GM12878 (cell line): ENCODE measurements around the gene LTBP4. TPM values are rescaled to one million over a fixed set of nuclear protein-coding genes. Genes with fewer than 3 reads are reported as not detected.

Source experiments
- ATAC-seq: fragments of 200-7000 bp; cut with Tn5 transposase; 3 replicates; pipeline ENCODE4 v1.9.1; 2020; ENCODE audit warnings: mild to moderate bottlenecking, moderate library complexity
- BruUV-seq: library from RNA; stranded (reverse); fragments of 400-500 nt; replicated peaks from 2 replicates; lab custom pipeline; 2021; lab: Mats Ljungman, UMichigan
- CTCF ChIA-PET: fragments of 300-600 bp; sonication (Branson Sonifier 250); formaldehyde crosslinking; extraction: SDS; loops from one replicate; lab custom pipeline; 2021; ENCODE audit warnings: inconsistent platforms; lab: Yijun Ruan, JAX
- POLR2A ChIA-PET: fragments of 350-600 bp; formaldehyde crosslinking; extraction: SDS; loops from one replicate; lab custom pipeline; 2021; ENCODE audit warnings: inconsistent platforms; lab: Charles Lee
- RAD21 ChIA-PET: fragments of 300-600 bp; sonication (Branson Sonifier 250); formaldehyde crosslinking; loops from one replicate; lab custom pipeline; 2023; ENCODE audit warnings: antibody characterized with exemption; ENCODE audit not compliant: unreplicated experiment; lab: Charles Lee
- SMC1A ChIA-PET: fragments of 300-600 bp; sonication (Branson Sonifier 250); formaldehyde crosslinking; loops from one replicate; lab custom pipeline; 2023; ENCODE audit not compliant: unreplicated experiment, uncharacterized antibody; lab: Charles Lee
- DNase-seq: peaks from one replicate; pipeline ENCODE4 v3.0.0-alpha.2; 2011; ENCODE audit warnings: low read depth, low spot score
- FAIRE-seq: peaks from 3 replicates; lab custom pipeline; 2011; peaks lifted over from hg19 to GRCh38; lab: Jason Lieb, UNC
- H2AFZ ChIP-seq: 2 replicates; pipeline ENCODE4 v1.6.0; 2011; ENCODE audit warnings: low read depth, low read length, control low read depth; ENCODE audit not compliant: control insufficient read depth
- H3K27ac ChIP-seq: 2 replicates; pipeline ENCODE4 v1.5.1; 2011; ENCODE audit warnings: control low read depth; ENCODE audit not compliant: control insufficient read depth, insufficient read depth
- H3K27me3 ChIP-seq, 2 experiments: replicated peaks in 1 of 2; 2 replicates each; pipeline versions ENCODE4 v1.6.0 to v1.6.1; 2011; ENCODE audit warnings: low read length in 1 of 2; ENCODE audit not compliant: control insufficient read depth in 2 of 2, insufficient read depth in 2 of 2
- H3K36me3 ChIP-seq, 2 experiments: 2 replicates each; pipeline ENCODE4 v1.5.1; 2011; ENCODE audit warnings: low read length in 1 of 2; ENCODE audit not compliant: control insufficient read depth in 2 of 2, insufficient read depth in 2 of 2
- H3K4me1 ChIP-seq: 2 replicates; pipeline ENCODE4 v1.6.1; 2011; ENCODE audit warnings: mild to moderate bottlenecking, low read length, moderate library complexity, mixed read lengths; ENCODE audit not compliant: control insufficient read depth, insufficient read depth
- H3K4me2 ChIP-seq: 2 replicates; pipeline ENCODE4 v1.6.0; 2011; ENCODE audit warnings: control low read depth; ENCODE audit not compliant: control insufficient read depth, insufficient read depth
- H3K4me3 ChIP-seq: fragments of 200-600 bp; sonication (generic); 2 replicates; pipeline ENCODE4 v1.5.1; 2016
- H3K79me2 ChIP-seq: 2 replicates; pipeline ENCODE4 v1.6.0; 2011; ENCODE audit warnings: low read length; ENCODE audit not compliant: control insufficient read depth, insufficient read depth
- H3K9ac ChIP-seq: 2 replicates; pipeline ENCODE4 v1.8.0; 2011; ENCODE audit warnings: low read length, control low read depth, mixed read lengths; ENCODE audit not compliant: control insufficient read depth, insufficient read depth
- H3K9me3 ChIP-seq: replicated peaks from 3 replicates; pipeline ENCODE4 v1.5.1; 2011; ENCODE audit warnings: mild to moderate bottlenecking, low read length; ENCODE audit not compliant: control insufficient read depth, insufficient read depth
- H4K20me1 ChIP-seq: 2 replicates; pipeline ENCODE4 v1.6.0; 2011; ENCODE audit not compliant: control insufficient read depth, insufficient read depth
- BCL11A ChIP-seq: IDR thresholded peaks from 2 replicates; pipeline ENCODE4 v1.6.1; 2011; ENCODE audit warnings: low read depth, low read length
- CREM ChIP-seq: IDR thresholded peaks from 2 replicates; pipeline ENCODE4 v1.6.1; 2014; ENCODE audit warnings: antibody characterized with exemption, low read depth
- EP300 ChIP-seq, 2 experiments: fragments of 150-350 bp in 1 of 2; IDR thresholded peaks; 2 replicates each; pipeline ENCODE4 v1.6.1; 2011 to 2012; ENCODE audit warnings: low read depth in 2 of 2, low read length in 2 of 2, borderline replicate concordance in 1 of 2, improper control_type of control experiment in 1 of 2, inconsistent platforms in 1 of 2; ENCODE audit not compliant: control insufficient read depth in 1 of 2
- HDAC6 ChIP-seq: fragments of 200-600 bp; sonication (generic); IDR thresholded peaks from one replicate; pipeline ENCODE4 v1.8.0; 2017; ENCODE audit warnings: antibody characterized with exemption; ENCODE audit not compliant: unreplicated experiment
- PAX8 ChIP-seq: fragments of 450-650 bp; IDR thresholded peaks from 2 replicates; pipeline ENCODE4 v1.6.1; 2017; ENCODE audit warnings: mild to moderate bottlenecking, moderate library complexity
- STAT1 ChIP-seq: fragments of 450-650 bp; conservative IDR thresholded peaks from 2 replicates; pipeline ENCODE4 v1.6.1; 2014; ENCODE audit warnings: antibody characterized with exemption, mild to moderate bottlenecking
- TARDBP ChIP-seq: IDR thresholded peaks from 2 replicates; pipeline ENCODE4 v1.6.1; 2016; ENCODE audit warnings: borderline replicate concordance
- TCF12 ChIP-seq: IDR thresholded peaks from 2 replicates; pipeline ENCODE4 v1.6.1; 2011; ENCODE audit warnings: low read depth, mild to moderate bottlenecking, low read length
- ZNF207 ChIP-seq: fragments of 450-650 bp; IDR thresholded peaks from 2 replicates; pipeline ENCODE4 v1.6.1; 2014; ENCODE audit warnings: antibody characterized with exemption, mild to moderate bottlenecking, borderline replicate concordance
- WGBS: methylation state at CpG from one replicate; pipeline ENCODE4 v1.1.6; 2016; ENCODE audit warnings: low lambda C conversion rate; ENCODE audit not compliant: insufficient replicate concordance, insufficient coverage; ENCODE audit errors: missing lambda C conversion rate; 5-methylcytosine and 5-hydroxymethylcytosine counted together
- in situ Hi-C: fragments of 300-500 bp; cut with MboI; formaldehyde crosslinking; loops from 9 replicates; pipeline ENCODE4 v1.14.3; 2018; ENCODE audit warnings: mixed read lengths
- intact Hi-C: fragments of 100-400 bp; cut with micrococcal nuclease; formaldehyde crosslinking; loops from one replicate; pipeline ENCODE4 v1.14.2; 2022; ENCODE audit not compliant: unreplicated experiment
- polyA plus RNA-seq, 11 experiments: library from polyadenylated mRNA; depleted of rRNA in 4 of 11; unstranded in 6 of 11; stranded (reverse) in 5 of 11; fragments of >200 nt; fragmentation: Nextera tagmentation in 4 of 11; fragmentation: Illumina TruSeq in 1 of 11; extraction: Ambion mirVana in 4 of 11; extraction: Trizol in 1 of 11; gene quantifications; 1 replicate in 1 of 11; 2 replicates in 10 of 11; pipeline versions ENCODE4 v1.2.1 to v1.2.3, GENCODE V29; 2011 to 2016; ENCODE audit warnings: inconsistent platforms in 2 of 11, missing spikeins in 2 of 11, low read depth in 1 of 11
- total RNA-seq, 4 experiments: library from RNA; depleted of rRNA in 3 of 4; stranded (reverse); fragments of >200 nt in 3 of 4; fragmentation: Illumina TruSeq in 1 of 4; extraction: Trizol in 1 of 4; gene quantifications; 2 replicates each; pipeline versions ENCODE4 v1.2.1 to v1.2.3, GENCODE V29; 2013 to 2021
- TF ChIP-seq, protein P1 (sequence below): IDR thresholded peaks from 2 replicates; pipeline ENCODE4 v1.6.1; 2011; ENCODE audit warnings: borderline replicate concordance, low read depth, mild to moderate bottlenecking, moderate library complexity, low read length; ENCODE audit not compliant: insufficient read depth, poor library complexity, severe bottlenecking
- TF ChIP-seq, protein P2 (sequence below): fragments of 450-650 bp; formaldehyde crosslinking; IDR thresholded peaks from 2 replicates; pipeline ENCODE4 v1.4.0; 2022; ENCODE audit warnings: mild to moderate bottlenecking, moderate library complexity

The LTBP4 gene
- total and polyA plus RNA-seq, 10 of the 15 experiments (the other 5 are each of a cell fraction or from before 2014, with no cell fraction given): 0.09 to 34.6 (median 8.5) TPM; not detected in 1

GRCh38 chr19:40555978-40556689, 45.0 kb upstream of the LTBP4 start:
- no TSS peak for BruUV-seq
- SMC1A ChIA-PET: no interaction called here
- Histone ChIP-seq H3K9ac (no peak overlapping the region), H4K20me1 (no peaks in the 10 kb centered on the region), H3K4me2 (no peak overlapping the region), H3K27ac (no peak overlapping the region), H3K79me2 (no peaks in the 10 kb centered on the region), H2AFZ (no peak overlapping the region), H3K9me3 (no peaks in the 10 kb centered on the region), H3K4me3 (no peak overlapping the region), H3K27me3 (peaks cover 3 to 5% of the 10 kb centered on the region in 2 experiments; a peak in 2 of 4 replicates), H3K36me3 (no peaks in the 10 kb centered on the region), H3K4me1 (no peaks in the 10 kb centered on the region)
- no peak for ATAC-seq
- POLR2A ChIA-PET: interaction anchor here (0.7 kb wide), 1 partner anchor 81 kb away, joined by 4 read pairs; no protein-coding TSS in a partner anchor
- TF ChIP-seq TCF12: no peak
- no peak for FAIRE-seq
- intact Hi-C loops (no loop called here), in situ Hi-C loops (no loop called here)
- RAD21 ChIA-PET: interaction anchor here (0.6 kb wide), 1 partner anchor 251 kb away, joined by 3 read pairs; no protein-coding TSS in a partner anchor
- CTCF ChIA-PET: interaction anchor here (0.8 to 2.0 kb wide), 4 partner anchors 15 to 251 kb away, joined by 3 to 6 read pairs (median 4); no protein-coding TSS in a partner anchor
- no peak for DNase-seq
- 48% methylated on average over 17 of the region's 17 CpGs for WGBS

- no peaks in the 10 kb centered on the region for H3K36me3 ChIP-seq
- in situ Hi-C loops: no loop called here
- POLR2A ChIA-PET: interaction anchor here (0.7 kb wide), 1 partner anchor 95 kb away, joined by 12 read pairs; no protein-coding TSS in a partner anchor
- CTCF ChIA-PET: interaction anchor here (1.1 kb wide), 1 partner anchor 14 kb away, joined by 5 read pairs; no protein-coding TSS in a partner anchor
- no peak for FAIRE-seq
- BruUV-seq: no TSS peak
- H2AFZ ChIP-seq: no peak overlapping the region
- RAD21 ChIA-PET: no interaction called here
- H3K9me3 ChIP-seq: no peaks in the 10 kb centered on the region
- no peak overlapping the region for H3K4me2 ChIP-seq
- H3K79me2 ChIP-seq: no peaks in the 10 kb centered on the region
- H3K27ac ChIP-seq: no peak overlapping the region
- 50% methylated on average over 24 of the region's 24 CpGs for WGBS
- DNase-seq: no peak
- peaks cover 3 to 5% of the 10 kb centered on the region in 2 experiments; a peak in 2 of 4 replicates for H3K27me3 ChIP-seq
- no peaks in the 10 kb centered on the region for H4K20me1 ChIP-seq
- no peak overlapping the region for H3K9ac ChIP-seq
- intact Hi-C loops: no loop called here
- SMC1A ChIA-PET: no interaction called here
- no peak for ATAC-seq
- no peak overlapping the region for H3K4me3 ChIP-seq
- H3K4me1 ChIP-seq: no peaks in the 10 kb centered on the region
- TF ChIP-seq TARDBP (no peak), STAT1 (no peak), BCL11A (no peak), HDAC6 (no peak), ZNF207 (no peak), PAX8 (no peak), CREM (no peak), EP300 (IDR thresholded peaks at IDR 0.05; ENCODE audit: borderline replicate concordance in 1 of 2, control insufficient read depth in 1 of 2, low read depth in 2 of 2, low read length in 2 of 2) (no peak)
- TF ChIP-seq, protein P1, sequence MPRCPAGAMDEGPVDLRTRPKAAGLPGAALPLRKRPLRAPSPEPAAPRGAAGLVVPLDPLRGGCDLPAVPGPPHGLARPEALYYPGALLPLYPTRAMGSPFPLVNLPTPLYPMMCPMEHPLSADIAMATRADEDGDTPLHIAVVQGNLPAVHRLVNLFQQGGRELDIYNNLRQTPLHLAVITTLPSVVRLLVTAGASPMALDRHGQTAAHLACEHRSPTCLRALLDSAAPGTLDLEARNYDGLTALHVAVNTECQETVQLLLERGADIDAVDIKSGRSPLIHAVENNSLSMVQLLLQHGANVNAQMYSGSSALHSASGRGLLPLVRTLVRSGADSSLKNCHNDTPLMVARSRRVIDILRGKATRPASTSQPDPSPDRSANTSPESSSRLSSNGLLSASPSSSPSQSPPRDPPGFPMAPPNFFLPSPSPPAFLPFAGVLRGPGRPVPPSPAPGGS: no peak
- TF ChIP-seq, protein P2, sequence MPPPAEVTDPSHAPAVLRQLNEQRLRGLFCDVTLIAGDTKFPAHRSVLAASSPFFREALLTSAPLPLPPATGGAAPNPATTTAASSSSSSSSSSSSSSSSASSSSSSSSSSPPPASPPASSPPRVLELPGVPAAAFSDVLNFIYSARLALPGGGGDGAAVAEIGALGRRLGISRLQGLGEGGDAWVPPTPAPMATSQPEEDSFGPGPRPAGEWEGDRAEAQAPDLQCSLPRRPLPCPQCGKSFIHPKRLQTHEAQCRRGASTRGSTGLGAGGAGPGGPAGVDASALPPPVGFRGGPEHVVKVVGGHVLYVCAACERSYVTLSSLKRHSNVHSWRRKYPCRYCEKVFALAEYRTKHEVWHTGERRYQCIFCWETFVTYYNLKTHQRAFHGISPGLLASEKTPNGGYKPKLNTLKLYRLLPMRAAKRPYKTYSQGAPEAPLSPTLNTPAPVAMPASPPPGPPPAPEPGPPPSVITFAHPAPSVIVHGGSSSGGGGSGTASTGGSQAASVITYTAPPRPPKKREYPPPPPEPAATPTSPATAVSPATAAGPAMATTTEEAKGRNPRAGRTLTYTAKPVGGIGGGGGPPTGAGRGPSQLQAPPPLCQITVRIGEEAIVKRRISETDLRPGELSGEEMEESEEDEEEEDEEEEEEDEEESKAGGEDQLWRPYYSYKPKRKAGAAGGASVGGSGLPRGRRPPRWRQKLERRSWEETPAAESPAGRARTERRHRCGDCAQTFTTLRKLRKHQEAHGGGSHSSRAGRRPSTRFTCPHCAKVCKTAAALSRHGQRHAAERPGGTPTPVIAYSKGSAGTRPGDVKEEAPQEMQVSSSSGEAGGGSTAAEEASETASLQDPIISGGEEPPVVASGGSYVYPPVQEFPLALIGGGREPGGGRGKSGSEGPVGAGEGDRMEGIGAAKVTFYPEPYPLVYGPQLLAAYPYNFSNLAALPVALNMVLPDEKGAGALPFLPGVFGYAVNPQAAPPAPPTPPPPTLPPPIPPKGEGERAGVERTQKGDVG (CRISPR knock-in tag): no peak
These were observed 44.1 kb upstream of the LTBP4 start for GRCh38 chr19:40556953-40557530.
